ENCODE data around the gene CDK7.

CDK7 gene

DNA sequence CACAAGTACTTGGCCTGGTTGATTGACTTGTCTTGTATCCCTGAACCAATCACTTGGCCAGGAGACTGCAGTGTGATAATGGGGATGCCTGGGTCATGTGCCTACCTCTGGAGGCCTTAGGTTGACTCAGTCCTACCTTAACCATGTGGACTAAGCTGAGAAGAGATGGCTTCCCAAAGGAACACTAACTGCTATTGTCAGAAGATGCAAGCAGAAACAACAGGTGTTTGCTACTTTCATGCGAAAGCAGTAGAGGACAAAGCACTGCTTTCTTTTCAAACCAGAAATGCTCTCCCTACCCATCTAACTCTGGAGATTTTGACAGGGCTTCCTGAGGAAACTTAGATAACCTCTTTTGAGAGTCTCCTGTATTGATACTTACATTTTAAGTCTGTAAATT lies 22.9 kb downstream of the CDK7 start:
- DNase-seq (ENCODE audit: insufficient read length, low spot score) (no peak), FAIRE-seq (no peak)
- TF ChIP-seq, protein P1, sequence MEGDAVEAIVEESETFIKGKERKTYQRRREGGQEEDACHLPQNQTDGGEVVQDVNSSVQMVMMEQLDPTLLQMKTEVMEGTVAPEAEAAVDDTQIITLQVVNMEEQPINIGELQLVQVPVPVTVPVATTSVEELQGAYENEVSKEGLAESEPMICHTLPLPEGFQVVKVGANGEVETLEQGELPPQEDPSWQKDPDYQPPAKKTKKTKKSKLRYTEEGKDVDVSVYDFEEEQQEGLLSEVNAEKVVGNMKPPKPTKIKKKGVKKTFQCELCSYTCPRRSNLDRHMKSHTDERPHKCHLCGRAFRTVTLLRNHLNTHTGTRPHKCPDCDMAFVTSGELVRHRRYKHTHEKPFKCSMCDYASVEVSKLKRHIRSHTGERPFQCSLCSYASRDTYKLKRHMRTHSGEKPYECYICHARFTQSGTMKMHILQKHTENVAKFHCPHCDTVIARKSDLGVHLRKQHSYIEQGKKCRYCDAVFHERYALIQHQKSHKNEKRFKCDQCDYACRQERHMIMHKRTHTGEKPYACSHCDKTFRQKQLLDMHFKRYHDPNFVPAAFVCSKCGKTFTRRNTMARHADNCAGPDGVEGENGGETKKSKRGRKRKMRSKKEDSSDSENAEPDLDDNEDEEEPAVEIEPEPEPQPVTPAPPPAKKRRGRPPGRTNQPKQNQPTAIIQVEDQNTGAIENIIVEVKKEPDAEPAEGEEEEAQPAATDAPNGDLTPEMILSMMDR (IDR thresholded peaks at IDR 0.05; ENCODE audit: insufficient read depth, missing control alignments), result no peak

DNA sequence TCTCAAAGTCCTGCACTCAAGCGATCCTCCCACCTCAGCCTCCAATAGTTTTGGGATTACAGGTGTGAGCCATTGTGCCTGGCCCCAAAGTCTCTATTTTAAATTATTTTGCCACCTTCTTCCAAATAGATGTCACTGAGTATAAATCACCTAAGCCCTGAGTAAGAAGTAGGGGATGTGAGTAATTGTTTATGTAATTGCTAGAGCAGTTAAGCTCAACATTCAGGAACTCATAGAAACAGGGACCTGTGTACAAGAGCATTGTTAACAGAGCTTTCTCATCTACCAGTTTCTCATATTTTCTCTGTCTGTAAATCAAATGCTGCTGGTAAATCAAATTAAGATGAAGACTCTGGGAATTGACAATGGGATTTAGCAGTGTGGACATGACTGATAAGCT lies 26.3 kb downstream of the CDK7 start:
- no peak for DNase-seq (ENCODE audit: insufficient read length, low spot score)
- TF ChIP-seq, protein P1 (IDR thresholded peaks at IDR 0.05; ENCODE audit: insufficient read depth, missing control alignments), result no peak

DNA sequence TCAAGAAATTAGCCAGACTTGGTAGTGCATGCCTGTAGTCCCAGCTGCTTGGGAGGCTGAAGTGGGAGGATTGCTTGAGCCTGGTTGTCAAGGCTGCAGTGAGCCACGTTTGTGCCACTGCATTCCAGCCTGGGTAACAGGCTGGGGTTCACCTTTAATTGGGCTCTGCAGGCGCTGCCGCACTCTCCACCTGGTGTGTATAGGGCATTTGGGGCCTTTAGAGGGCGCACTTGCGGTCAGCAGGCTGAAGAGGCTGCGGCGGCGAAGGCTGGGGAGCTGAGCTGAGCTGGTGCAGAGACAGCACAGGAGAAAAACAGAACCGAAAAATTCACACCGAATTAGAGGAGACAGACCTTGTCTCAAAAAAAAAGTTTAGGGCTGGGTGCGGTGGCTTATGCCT lies 31.2 kb downstream of the CDK7 start:
- FAIRE-seq, result no peak
- no peak for DNase-seq (ENCODE audit: insufficient read length, low spot score)
- TF ChIP-seq, protein P1 (IDR thresholded peaks at IDR 0.05; ENCODE audit: insufficient read depth, missing control alignments), result peak; percentile 37

More for the DNA sequence above, 26.3 kb downstream of the CDK7 start:
- no peak for FAIRE-seq

DNA sequence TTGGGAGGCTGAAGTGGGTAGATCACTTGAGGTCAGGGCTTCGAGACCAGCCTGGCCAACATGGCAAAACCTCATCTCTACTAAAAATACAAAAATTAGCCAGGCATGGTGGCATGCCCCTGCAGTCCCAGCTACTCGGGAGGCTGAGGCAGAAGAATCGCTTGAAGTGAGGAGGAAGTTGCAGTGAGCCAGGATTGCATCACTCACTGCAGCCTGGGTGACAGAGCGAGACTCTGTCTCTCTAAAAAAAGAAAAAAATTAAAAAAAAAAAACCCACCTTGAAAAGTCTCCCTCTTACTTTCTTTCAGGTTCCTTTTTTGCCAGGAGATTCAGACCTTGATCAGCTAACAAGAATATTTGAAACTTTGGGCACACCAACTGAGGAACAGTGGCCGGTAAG lies 34.2 kb downstream of the CDK7 start:
- TF ChIP-seq, protein P1 (IDR thresholded peaks at IDR 0.05; ENCODE audit: insufficient read depth, missing control alignments), result no peak
- no peak for FAIRE-seq
- DNase-seq (ENCODE audit: insufficient read length, low spot score), result no peak

DNA sequence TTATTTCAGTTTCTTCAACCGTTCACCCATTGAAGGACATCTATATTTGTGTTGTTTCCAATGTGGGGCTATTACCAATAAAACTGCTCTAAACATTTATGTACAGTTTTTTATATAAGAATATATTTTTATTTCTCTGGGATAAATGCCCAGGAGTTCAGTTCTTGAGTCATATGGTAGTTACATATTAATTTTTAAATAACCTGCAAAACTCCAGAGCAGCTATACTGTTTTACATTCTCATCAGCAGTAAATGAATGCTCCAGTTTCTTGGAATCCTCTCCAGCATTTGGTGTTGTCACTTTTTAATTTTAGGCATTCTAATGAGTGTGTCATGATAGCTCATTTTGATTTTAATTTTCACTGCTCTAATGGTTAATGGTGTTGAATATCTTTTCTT lies 36.2 kb downstream of the CDK7 start:
- TF ChIP-seq, protein P1 (IDR thresholded peaks at IDR 0.05; ENCODE audit: insufficient read depth, missing control alignments), result no peak
- DNase-seq (ENCODE audit: insufficient read length, low spot score) (no peak), FAIRE-seq (no peak)

DNA sequence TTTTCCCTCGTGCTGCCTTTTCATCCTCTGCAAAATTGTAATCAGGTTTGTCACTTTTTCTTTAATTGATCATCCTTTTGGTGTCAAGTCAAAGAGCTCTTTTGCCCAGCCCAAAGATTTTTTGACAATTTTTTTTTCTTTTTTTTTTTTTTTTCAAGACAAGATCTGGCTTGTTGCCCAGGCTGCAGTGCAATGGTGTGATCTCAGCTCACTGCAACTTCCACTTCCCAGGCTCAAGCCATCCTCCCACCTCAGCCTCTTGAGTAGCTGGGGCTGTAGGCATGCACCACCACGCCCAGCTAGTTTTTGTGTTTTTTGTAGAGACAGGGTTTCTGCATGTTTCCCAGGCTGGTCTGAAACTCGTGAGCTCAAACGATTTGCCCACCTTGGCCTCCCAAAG lies 36.7 kb downstream of the CDK7 start:
- DNase-seq (ENCODE audit: insufficient read length, low spot score) (no peak), FAIRE-seq (no peak)
- TF ChIP-seq, protein P1 (IDR thresholded peaks at IDR 0.05; ENCODE audit: insufficient read depth, missing control alignments), result no peak

DNA sequence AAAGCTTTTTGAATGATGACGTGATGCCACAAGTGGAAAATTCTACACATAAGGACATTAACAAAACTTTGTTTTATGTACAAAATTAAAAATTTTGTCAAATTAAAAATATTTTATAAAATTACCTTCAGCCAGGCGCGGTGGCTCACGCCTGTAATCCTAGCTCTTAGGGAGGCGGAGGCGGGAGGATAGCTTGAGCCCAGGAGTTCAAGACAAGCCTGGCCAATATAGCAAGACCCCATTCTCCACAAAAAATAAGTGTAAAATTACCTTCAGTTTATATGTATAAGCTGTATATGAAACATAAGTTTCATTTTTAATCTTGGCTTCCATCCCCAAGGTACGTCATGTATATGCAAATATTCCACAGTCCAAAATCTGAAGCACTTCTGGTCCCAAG lies 40.9 kb downstream of the CDK7 start:
- DNase-seq (ENCODE audit: insufficient read length, low spot score) (no peak), FAIRE-seq (no peak)
- TF ChIP-seq, protein P1 (IDR thresholded peaks at IDR 0.05; ENCODE audit: insufficient read depth, missing control alignments), result no peak

Data from D721Med (cell line).